ENCODE data around the gene CDH4. TPM values are rescaled to one million over a fixed set of nuclear protein-coding genes. Genes with fewer than 3 reads are reported as not detected.

The CDH4 gene
- total RNA-seq, 2 donors from 2014 or later = not detected

- Histone ChIP-seq H3K36me3 (no peaks in the 10 kb centered on the region), H3K9me3 (no peaks in the 10 kb centered on the region), H3K4me1 (ENCODE audit: control insufficient read depth in 1 of 2, low read depth in 2 of 2) (no peaks in the 10 kb centered on the region), H3K4me3 (no peak overlapping the region), H3K27me3 (replicated peaks; ENCODE audit: insufficient read depth) (no peaks in the 10 kb centered on the region), H3K27ac (no peak overlapping the region)
- no peak for DNase-seq (ENCODE audit: low spot score)
- ATAC-seq (ENCODE audit: insufficient number of reproducible peaks, low FRiP score, low read depth) = no peak
- no peak for TF ChIP-seq CTCF (IDR thresholded peaks at IDR 0.05)
These were observed 145.1 kb downstream of the CDH4 start for GRCh38 chr20:61397146-61397545.

GRCh38 chr20:61397790-61398189 is 145.7 kb downstream of the CDH4 start:
- no peak for TF ChIP-seq CTCF (IDR thresholded peaks at IDR 0.05)
- Histone ChIP-seq H3K36me3 (no peaks in the 10 kb centered on the region), H3K27ac (no peak overlapping the region), H3K4me3 (no peak overlapping the region), H3K4me1 (ENCODE audit: control insufficient read depth in 1 of 2, low read depth in 2 of 2) (no peaks in the 10 kb centered on the region), H3K27me3 (replicated peaks; ENCODE audit: insufficient read depth) (no peaks in the 10 kb centered on the region), H3K9me3 (no peaks in the 10 kb centered on the region)
- DNase-seq (ENCODE audit: low spot score) = no peak
- no peak for ATAC-seq (ENCODE audit: insufficient number of reproducible peaks, low FRiP score, low read depth)

GRCh38 chr20:61399433-61399832 is 147.4 kb downstream of the CDH4 start:
- Histone ChIP-seq H3K9me3 (no peaks in the 10 kb centered on the region), H3K36me3 (no peaks in the 10 kb centered on the region), H3K4me1 (ENCODE audit: control insufficient read depth in 1 of 2, low read depth in 2 of 2) (no peaks in the 10 kb centered on the region), H3K27ac (no peak overlapping the region), H3K27me3 (replicated peaks; ENCODE audit: insufficient read depth) (no peaks in the 10 kb centered on the region), H3K4me3 (no peak overlapping the region)
- TF ChIP-seq CTCF (IDR thresholded peaks at IDR 0.05) = no peak
- no peak for DNase-seq (ENCODE audit: low spot score)
- no peak for ATAC-seq (ENCODE audit: insufficient number of reproducible peaks, low FRiP score, low read depth)

- H3K36me3 ChIP-seq = no peaks in the 10 kb centered on the region
- no peak for TF ChIP-seq CTCF (IDR thresholded peaks at IDR 0.05)
- DNase-seq (ENCODE audit: low spot score) (no peak), ATAC-seq (ENCODE audit: insufficient number of reproducible peaks, low FRiP score, low read depth) (no peak)
- no peaks in the 10 kb centered on the region for H3K27me3 ChIP-seq (replicated peaks; ENCODE audit: insufficient read depth)
- H3K4me1 ChIP-seq (ENCODE audit: control insufficient read depth in 1 of 2, low read depth in 2 of 2) = no peaks in the 10 kb centered on the region
- H3K9me3 ChIP-seq = no peaks in the 10 kb centered on the region
- H3K4me3 ChIP-seq = no peak overlapping the region
- no peak overlapping the region for H3K27ac ChIP-seq
These were observed 148.4 kb downstream of the CDH4 start for GRCh38 chr20:61400499-61400898.

GRCh38 chr20:61404303-61404702 is 152.2 kb downstream of the CDH4 start:
- Histone ChIP-seq H3K36me3 (no peaks in the 10 kb centered on the region), H3K4me1 (ENCODE audit: control insufficient read depth in 1 of 2, low read depth in 2 of 2) (no peaks in the 10 kb centered on the region), H3K27ac (no peak overlapping the region), H3K4me3 (no peak overlapping the region), H3K9me3 (no peaks in the 10 kb centered on the region), H3K27me3 (replicated peaks; ENCODE audit: insufficient read depth) (no peaks in the 10 kb centered on the region)
- ATAC-seq (ENCODE audit: insufficient number of reproducible peaks, low FRiP score, low read depth) = no peak
- no peak for TF ChIP-seq CTCF (IDR thresholded peaks at IDR 0.05)
- DNase-seq (ENCODE audit: low spot score) = no peak
